Activated CD4-positive, alpha-beta memory T cell treated with anti-CD3 and anti-CD28 coated beads, Interleukin-2, amount 10 ng/mL, durations not matched to agents 7 days and 5 days (primary cell): ENCODE data around the gene STAB2. TPM values are rescaled to one million over a fixed set of nuclear protein-coding genes. Genes with fewer than 3 reads are reported as not detected.

Experiments
- CTCF ChIA-PET: fragments of 350-600 bp; sonication (Branson Sonifier 250); formaldehyde crosslinking; loops from one replicate; lab custom pipeline; 2021; ENCODE audit warnings: antibody characterized with exemption, inconsistent platforms; lab: Charles Lee
- POLR2A ChIA-PET: fragments of 350-600 bp; sonication (Branson Sonifier 250); formaldehyde crosslinking; loops from one replicate; lab custom pipeline; 2021; ENCODE audit warnings: antibody characterized with exemption; lab: Charles Lee
- DNase-seq: peaks from one replicate; pipeline ENCODE4 v3.0.0-alpha.2; 2020
- H3K27ac Mint-ChIP-seq: one replicate; pipeline ENCODE4 v1.8.0; 2021; ENCODE audit warnings: mild to moderate bottlenecking, mixed read lengths
- H3K27me3 Mint-ChIP-seq: one replicate; pipeline ENCODE4 v1.8.0; 2021; ENCODE audit warnings: mixed read lengths
- H3K36me3 Mint-ChIP-seq: one replicate; pipeline ENCODE4 v1.8.0; 2021; ENCODE audit warnings: low read depth, mixed read lengths
- H3K4me1 Mint-ChIP-seq: one replicate; pipeline ENCODE4 v1.8.0; 2021; ENCODE audit warnings: mixed read lengths
- H3K4me3 Mint-ChIP-seq: one replicate; pipeline ENCODE4 v1.8.0; 2021; ENCODE audit warnings: mild to moderate bottlenecking, mixed read lengths
- H3K9me3 Mint-ChIP-seq: one replicate; pipeline ENCODE4 v1.8.0; 2021; ENCODE audit warnings: mixed read lengths
- total RNA-seq, 2 experiments: library from RNA; stranded (reverse); gene quantifications; one replicate each; pipeline ENCODE4 v1.2.3, GENCODE V29; 2021

The STAB2 gene
- total RNA-seq, 2 experiments from 2014 or later: not detected

- no peak for DNase-seq
- ChIA-PET POLR2A (no interaction called here), CTCF (no interaction called here)
- Mint-ChIP-seq H3K4me1 (peaks cover 10% of the 10 kb centered on the region), H3K4me3 (no peak overlapping the region), H3K27ac (no peak overlapping the region), H3K27me3 (peaks cover 20% of the 10 kb centered on the region), H3K9me3 (no peaks in the 10 kb centered on the region), H3K36me3 (no peaks in the 10 kb centered on the region)
These were observed 109.0 kb downstream of the STAB2 start for GRCh38 chr12:103696101-103696500.

DNA sequence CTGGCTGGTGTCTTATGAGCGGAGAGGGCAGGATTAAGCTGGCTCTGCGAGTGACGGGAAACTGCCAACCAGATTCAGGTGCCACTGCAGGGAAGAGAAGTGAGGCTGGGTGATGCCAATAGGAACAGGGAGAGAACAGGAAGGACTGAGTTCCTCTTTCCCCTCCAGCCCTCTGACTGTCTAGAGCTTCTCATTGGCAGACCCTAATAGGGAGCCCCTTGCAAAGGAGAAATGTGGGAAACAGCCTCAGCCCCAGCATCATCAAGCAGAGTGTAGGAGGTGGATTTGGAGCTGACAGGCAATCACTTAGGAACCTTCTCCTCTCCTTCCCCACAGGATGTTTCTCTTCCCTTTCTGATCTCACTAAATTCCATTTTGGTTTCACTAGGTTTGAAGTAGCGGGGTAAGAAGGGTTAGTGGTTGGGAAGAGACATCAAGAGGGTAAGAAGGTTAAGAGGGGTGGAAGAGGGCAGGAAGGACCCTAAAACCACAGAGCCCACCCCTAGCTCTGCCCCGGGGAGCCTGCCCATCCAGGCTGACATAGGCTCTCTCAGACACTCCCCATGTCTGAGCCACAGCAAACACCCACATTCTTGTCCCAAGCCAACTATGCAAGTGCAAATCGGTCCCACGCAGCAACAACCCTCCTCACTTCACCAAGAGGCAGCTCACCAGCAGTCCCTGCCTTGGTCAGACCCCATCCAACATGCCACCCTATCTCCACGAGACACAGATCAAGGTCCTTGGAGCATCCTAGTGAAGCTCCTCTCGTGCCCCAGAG lies 111.1 kb downstream of the STAB2 start:
- no peaks in the 10 kb centered on the region for H3K36me3 Mint-ChIP-seq
- no peak overlapping the region for H3K4me3 Mint-ChIP-seq
- peaks cover 20% of the 10 kb centered on the region for H3K27me3 Mint-ChIP-seq
- no peaks in the 10 kb centered on the region for H3K9me3 Mint-ChIP-seq
- H3K27ac Mint-ChIP-seq: no peak overlapping the region
- peaks cover 10% of the 10 kb centered on the region for H3K4me1 Mint-ChIP-seq
- no peak for DNase-seq
- POLR2A ChIA-PET: no interaction called here
- CTCF ChIA-PET: no interaction called here

DNA sequence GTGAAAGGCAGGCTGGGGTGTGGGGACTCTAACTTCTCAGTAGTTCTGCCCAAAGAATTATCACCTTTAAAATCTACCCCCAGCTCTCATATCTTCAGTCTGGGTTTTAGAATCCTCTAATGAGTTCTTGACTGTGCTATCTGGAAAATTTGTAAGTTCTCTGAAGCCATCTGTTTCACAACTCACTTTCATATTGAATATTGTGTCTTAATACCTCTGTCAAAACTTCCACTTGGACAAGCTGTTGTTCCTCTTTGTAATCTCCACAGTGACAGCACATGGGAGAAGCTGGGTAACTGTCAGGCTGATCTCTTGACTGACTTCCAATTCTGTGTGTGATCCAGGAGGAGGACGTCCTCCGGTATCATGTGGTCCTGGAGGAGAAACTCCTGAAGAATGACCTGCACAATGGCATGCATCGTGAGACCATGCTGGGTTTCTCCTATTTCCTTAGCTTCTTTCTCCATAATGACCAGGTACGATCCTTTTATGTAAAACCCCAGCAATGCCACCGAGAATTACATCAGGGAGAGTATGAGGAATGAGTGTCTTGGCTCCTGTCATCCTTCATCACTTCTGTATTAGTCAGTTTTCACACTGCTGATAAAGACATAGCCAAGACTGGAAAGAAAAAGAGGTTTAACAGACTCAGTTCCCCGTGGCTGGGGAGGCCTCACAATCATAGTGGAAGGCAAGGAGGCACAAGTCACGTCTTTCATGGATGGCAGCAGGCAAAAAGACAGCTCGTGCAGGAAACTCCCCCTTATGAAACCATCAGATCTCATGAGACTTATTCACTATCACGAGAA lies 111.9 kb downstream of the STAB2 start:
- ChIA-PET POLR2A (no interaction called here), CTCF (no interaction called here)
- Mint-ChIP-seq H3K27ac (no peak overlapping the region), H3K27me3 (peaks cover 22% of the 10 kb centered on the region), H3K9me3 (no peaks in the 10 kb centered on the region), H3K4me1 (peaks cover 10% of the 10 kb centered on the region), H3K36me3 (no peaks in the 10 kb centered on the region), H3K4me3 (no peak overlapping the region)
- no peak for DNase-seq

DNA sequence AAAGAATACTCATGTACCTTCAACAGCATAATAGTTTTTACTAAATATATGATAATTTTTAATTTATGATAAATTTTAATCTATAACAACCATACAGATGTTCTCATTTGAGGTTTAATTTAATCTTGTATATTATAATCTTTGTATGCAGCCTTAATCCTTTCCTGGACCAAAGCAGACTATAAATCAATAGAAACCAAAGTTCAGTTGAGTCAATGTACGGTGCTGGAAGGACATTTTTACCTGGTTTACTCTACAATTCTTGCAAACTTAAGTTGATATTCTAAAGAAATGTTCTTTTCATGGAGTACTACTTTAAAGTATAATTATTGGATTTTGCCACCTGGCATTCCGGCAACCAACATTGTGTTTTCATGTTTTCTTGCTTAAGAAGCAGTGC lies 118.0 kb downstream of the STAB2 start:
- POLR2A ChIA-PET: no interaction called here
- no peak overlapping the region for H3K27ac Mint-ChIP-seq

GRCh38 chr12:103705927-103706326 lies 118.9 kb downstream of the STAB2 start:
- Mint-ChIP-seq H3K4me1 (no peaks in the 10 kb centered on the region), H3K27ac (no peak overlapping the region), H3K9me3 (no peaks in the 10 kb centered on the region), H3K4me3 (no peak overlapping the region), H3K27me3 (peaks cover 9% of the 10 kb centered on the region), H3K36me3 (no peaks in the 10 kb centered on the region)
- ChIA-PET CTCF (no interaction called here), POLR2A (no interaction called here)
- no peak for DNase-seq

More for the DNA sequence above, 118.0 kb downstream of the STAB2 start:
- CTCF ChIA-PET: no interaction called here
- peaks cover 9% of the 10 kb centered on the region for H3K27me3 Mint-ChIP-seq
- H3K9me3 Mint-ChIP-seq: no peaks in the 10 kb centered on the region
- H3K4me3 Mint-ChIP-seq: no peak overlapping the region
- no peaks in the 10 kb centered on the region for H3K4me1 Mint-ChIP-seq
- no peaks in the 10 kb centered on the region for H3K36me3 Mint-ChIP-seq
- DNase-seq: no peak

DNA sequence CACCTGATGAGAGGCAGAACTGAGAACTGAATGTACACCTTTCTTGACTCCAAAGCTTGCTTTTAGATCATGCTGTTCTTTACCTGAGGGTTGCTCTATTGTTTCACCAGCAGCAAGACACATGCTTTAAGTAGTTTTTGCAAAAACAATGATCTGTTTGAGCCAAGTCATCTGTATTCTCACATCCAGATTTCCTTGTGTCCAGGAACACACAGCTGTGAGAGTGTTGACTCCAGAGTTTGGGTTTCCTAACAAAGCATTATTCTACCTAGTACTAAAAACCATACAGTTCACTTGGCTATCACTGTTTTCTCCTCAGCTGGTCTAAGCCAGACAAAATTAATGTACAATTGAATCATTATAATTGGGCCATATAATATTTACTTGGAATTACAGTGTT lies 120.4 kb downstream of the STAB2 start:
- Mint-ChIP-seq H3K27me3 (peaks cover 12% of the 10 kb centered on the region), H3K4me1 (no peaks in the 10 kb centered on the region), H3K4me3 (no peak overlapping the region), H3K36me3 (no peaks in the 10 kb centered on the region), H3K9me3 (no peaks in the 10 kb centered on the region), H3K27ac (no peak overlapping the region)
- POLR2A ChIA-PET: no interaction called here
- CTCF ChIA-PET: no interaction called here
- DNase-seq: no peak

GRCh38 chr12:103710544-103710943 lies 123.5 kb downstream of the STAB2 start:
- no peak overlapping the region for H3K4me3 Mint-ChIP-seq
- POLR2A ChIA-PET: no interaction called here
- CTCF ChIA-PET: interaction anchor here (1.4 kb wide), 1 partner anchor 78 kb away, joined by 3 read pairs; no protein-coding TSS in a partner anchor

DNA sequence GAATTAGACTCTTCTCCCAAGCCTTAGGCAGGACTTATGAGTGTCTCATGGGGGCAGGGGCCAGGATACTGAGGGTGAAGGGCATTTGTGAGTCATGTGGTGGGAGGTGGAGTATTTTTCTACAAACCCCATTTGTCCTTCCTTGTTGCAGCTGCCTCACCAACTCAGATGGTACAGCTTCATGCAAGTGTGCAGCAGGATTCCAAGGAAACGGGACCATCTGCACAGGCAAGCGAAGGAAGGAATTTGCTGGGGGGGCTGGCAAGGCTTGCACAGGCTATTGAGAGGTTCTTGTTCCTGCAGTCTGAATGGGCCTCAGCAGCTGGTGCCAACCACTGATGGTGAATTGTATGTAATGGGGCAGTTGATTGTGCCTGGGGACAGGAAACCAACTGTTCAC lies 125.1 kb downstream of the STAB2 start:
- H3K27ac Mint-ChIP-seq: no peak overlapping the region
- ChIA-PET POLR2A (no interaction called here), CTCF (interaction anchor here (1.4 kb wide), 1 partner anchor 79 kb away, joined by 3 read pairs; no protein-coding TSS in a partner anchor)
- no peak overlapping the region for H3K4me3 Mint-ChIP-seq
- no peaks in the 10 kb centered on the region for H3K36me3 Mint-ChIP-seq
- no peak for DNase-seq
- no peaks in the 10 kb centered on the region for H3K9me3 Mint-ChIP-seq
- H3K27me3 Mint-ChIP-seq: peaks cover 8% of the 10 kb centered on the region
- H3K4me1 Mint-ChIP-seq: no peaks in the 10 kb centered on the region

More at GRCh38 chr12:103710544-103710943, 123.5 kb downstream of the STAB2 start:
- Mint-ChIP-seq H3K9me3 (no peaks in the 10 kb centered on the region), H3K27ac (no peak overlapping the region), H3K36me3 (no peaks in the 10 kb centered on the region), H3K4me1 (no peaks in the 10 kb centered on the region), H3K27me3 (peaks cover 11% of the 10 kb centered on the region)
- no peak for DNase-seq

DNA sequence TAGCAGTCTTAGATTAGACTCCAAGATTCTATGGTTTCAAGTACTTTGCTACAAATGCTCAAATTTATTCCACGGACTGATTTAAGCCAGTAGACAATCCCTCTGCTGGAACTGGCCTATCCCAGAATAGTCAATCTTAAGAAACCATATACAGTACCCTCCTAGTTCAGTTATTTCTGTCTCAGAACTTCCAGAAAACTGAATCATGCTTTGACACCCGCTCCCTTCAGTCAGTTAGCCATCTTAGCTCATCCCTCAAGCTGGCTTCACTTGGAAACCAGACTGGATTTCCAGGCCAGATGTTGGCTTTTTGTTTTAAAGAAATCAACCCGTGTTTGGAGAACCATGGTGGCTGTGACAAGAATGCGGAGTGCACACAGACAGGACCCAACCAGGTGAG lies 128.4 kb downstream of the STAB2 start:
- no peaks in the 10 kb centered on the region for H3K9me3 Mint-ChIP-seq
- POLR2A ChIA-PET: no interaction called here
- no peaks in the 10 kb centered on the region for H3K36me3 Mint-ChIP-seq

GRCh38 chr12:103716517-103717196 lies 129.6 kb downstream of the STAB2 start:
- Mint-ChIP-seq H3K36me3 (no peaks in the 10 kb centered on the region), H3K4me1 (no peaks in the 10 kb centered on the region), H3K9me3 (no peaks in the 10 kb centered on the region), H3K27me3 (peaks cover 6% of the 10 kb centered on the region), H3K27ac (no peak overlapping the region), H3K4me3 (no peak overlapping the region)
- ChIA-PET POLR2A (no interaction called here), CTCF (no interaction called here)
- no peak for DNase-seq

More for the DNA sequence above, 128.4 kb downstream of the STAB2 start:
- H3K27me3 Mint-ChIP-seq: peaks cover 6% of the 10 kb centered on the region
- no peak overlapping the region for H3K27ac Mint-ChIP-seq
- no peak for DNase-seq
- CTCF ChIA-PET: interaction anchor here (0.6 kb wide), 1 partner anchor 1141 kb away, joined by 3 read pairs; no protein-coding TSS in a partner anchor
- H3K4me3 Mint-ChIP-seq: no peak overlapping the region
- no peaks in the 10 kb centered on the region for H3K4me1 Mint-ChIP-seq

- H3K9me3 Mint-ChIP-seq: no peaks in the 10 kb centered on the region
- no peak overlapping the region for H3K4me3 Mint-ChIP-seq
- H3K27me3 Mint-ChIP-seq: no peaks in the 10 kb centered on the region
- POLR2A ChIA-PET: no interaction called here
- no peak overlapping the region for H3K27ac Mint-ChIP-seq
- DNase-seq: no peak
- no peaks in the 10 kb centered on the region for H3K36me3 Mint-ChIP-seq
- H3K4me1 Mint-ChIP-seq: no peaks in the 10 kb centered on the region
- CTCF ChIA-PET: no interaction called here
These were observed 138.3 kb downstream of the STAB2 start for GRCh38 chr12:103725398-103725797.

GRCh38 chr12:103727638-103728037 lies 140.6 kb downstream of the STAB2 start:
- no peak for DNase-seq
- Mint-ChIP-seq H3K27me3 (no peaks in the 10 kb centered on the region), H3K4me3 (no peak overlapping the region), H3K36me3 (no peaks in the 10 kb centered on the region), H3K4me1 (no peaks in the 10 kb centered on the region), H3K9me3 (no peaks in the 10 kb centered on the region), H3K27ac (no peak overlapping the region)
- CTCF ChIA-PET: no interaction called here
- POLR2A ChIA-PET: no interaction called here

GRCh38 chr12:103728323-103728722 lies 141.2 kb downstream of the STAB2 start:
- no peak for DNase-seq
- Mint-ChIP-seq H3K36me3 (no peaks in the 10 kb centered on the region), H3K4me1 (no peaks in the 10 kb centered on the region), H3K27me3 (no peaks in the 10 kb centered on the region), H3K4me3 (no peak overlapping the region), H3K9me3 (no peaks in the 10 kb centered on the region), H3K27ac (no peak overlapping the region)
- CTCF ChIA-PET: no interaction called here
- POLR2A ChIA-PET: no interaction called here
